GM23338 (cell line): Measurements from ENCODE around the gene CHN1. TPM values are rescaled to one million over a fixed set of nuclear protein-coding genes. Genes with fewer than 3 reads are reported as not detected.

Source experiments
- ATAC-seq: fragments of 200-7000 bp; cut with Tn5 transposase; 3 replicates; pipeline ENCODE4 v1.9.1; 2020
- DNase-seq: peaks from one replicate; pipeline ENCODE4 v3.0.0-alpha.2; 2015; ENCODE audit warnings: low spot score
- H2AFZ ChIP-seq: fragments of 200-600 bp; sonication (generic); 2 replicates; pipeline ENCODE4 v1.8.0; 2016; ENCODE audit warnings: antibody characterized with exemption, mild to moderate bottlenecking, moderate library complexity
- H3F3A ChIP-seq: fragments of 200-600 bp; sonication (generic); replicated peaks from 2 replicates; pipeline ENCODE4 v1.8.0; 2017; ENCODE audit warnings: antibody characterized with exemption, mixed run types, low read depth
- H3K27ac ChIP-seq: fragments of 200-600 bp; sonication (generic); 2 replicates; pipeline ENCODE4 v1.6.1; 2016; ENCODE audit warnings: low read depth
- H3K27me3 ChIP-seq: fragments of 200-600 bp; sonication (generic); 2 replicates; pipeline ENCODE4 v1.8.0; 2016; ENCODE audit warnings: mild to moderate bottlenecking, mixed run types, moderate library complexity; ENCODE audit not compliant: insufficient read depth
- H3K36me3 ChIP-seq: fragments of 200-600 bp; sonication (generic); 2 replicates; pipeline ENCODE4 v1.8.0; 2016; ENCODE audit warnings: mild to moderate bottlenecking; ENCODE audit not compliant: insufficient read depth
- H3K4me1 ChIP-seq: fragments of 200-600 bp; sonication (generic); 2 replicates; pipeline ENCODE4 v1.8.0; 2016; ENCODE audit warnings: mild to moderate bottlenecking, moderate library complexity; ENCODE audit not compliant: insufficient read depth
- H3K4me2 ChIP-seq: fragments of 200-600 bp; sonication (generic); 2 replicates; pipeline ENCODE4 v1.7.1; 2017; ENCODE audit warnings: mixed run types
- H3K4me3 ChIP-seq: fragments of 200-600 bp; sonication (generic); 2 replicates; pipeline ENCODE4 v1.6.1; 2016; ENCODE audit warnings: mixed run types
- H3K79me2 ChIP-seq: fragments of 200-600 bp; sonication (generic); replicated peaks from 2 replicates; pipeline ENCODE4 v1.8.0; 2017; ENCODE audit warnings: mild to moderate bottlenecking; ENCODE audit not compliant: insufficient read depth
- H3K9me2 ChIP-seq: fragments of 200-600 bp; sonication (generic); 2 replicates; pipeline ENCODE4 v1.8.0; 2017; ENCODE audit not compliant: insufficient read depth
- H4K20me1 ChIP-seq: fragments of 200-600 bp; sonication (generic); replicated peaks from 2 replicates; pipeline ENCODE4 v1.8.0; 2017; ENCODE audit warnings: mild to moderate bottlenecking; ENCODE audit not compliant: insufficient read depth
- H3K27ac Mint-ChIP-seq: 2 replicates; pipeline ENCODE4 v1.8.0; 2020; ENCODE audit warnings: inconsistent platforms, mild to moderate bottlenecking, moderate library complexity, mixed read lengths
- H3K27me3 Mint-ChIP-seq: 3 replicates; pipeline ENCODE4 v1.8.0; 2022; ENCODE audit warnings: low read depth, mild to moderate bottlenecking, moderate library complexity, mixed read lengths, inconsistent platforms; ENCODE audit not compliant: insufficient read depth, poor library complexity
- H3K36me3 Mint-ChIP-seq: 3 replicates; pipeline ENCODE4 v1.8.0; 2021; ENCODE audit warnings: low read depth, mild to moderate bottlenecking, inconsistent platforms, moderate library complexity, mixed read lengths
- H3K4me1 Mint-ChIP-seq: 3 replicates; pipeline ENCODE4 v1.8.0; 2020; ENCODE audit warnings: mild to moderate bottlenecking, inconsistent platforms, mixed read lengths
- H3K4me3 Mint-ChIP-seq: 3 replicates; pipeline ENCODE4 v1.8.0; 2021; ENCODE audit warnings: moderate library complexity, mild to moderate bottlenecking, inconsistent platforms, mixed read lengths
- H3K9me3 Mint-ChIP-seq: 3 replicates; pipeline ENCODE4 v1.8.0; 2020; ENCODE audit warnings: moderate library complexity, mild to moderate bottlenecking, inconsistent platforms, mixed read lengths
- CREB1 ChIP-seq: fragments of 250-450 bp; sonication (Bioruptor Pico); IDR thresholded peaks from 2 replicates; pipeline ENCODE4 v1.5.0; 2020; ENCODE audit warnings: low read depth, mild to moderate bottlenecking, moderate library complexity
- CTCF ChIP-seq, 2 experiments: fragments of 200-600 bp in 1 of 2; sonication (generic) in 1 of 2; conservative IDR thresholded peaks; 2 replicates each; pipeline versions ENCODE4 v1.5.1 to v1.6.1; 2016 to 2017; ENCODE audit warnings: antibody characterized with exemption in 2 of 2, low read depth in 2 of 2, mild to moderate bottlenecking in 2 of 2, moderate library complexity in 1 of 2
- EZH2 ChIP-seq: fragments of 200-600 bp; sonication (generic); IDR thresholded peaks from one replicate; pipeline ENCODE4 v1.8.0; 2017; ENCODE audit warnings: antibody characterized with exemption, mild to moderate bottlenecking, low read depth; ENCODE audit not compliant: unreplicated experiment
- EZH2phosphoT487 ChIP-seq: fragments of 200-600 bp; sonication (generic); IDR thresholded peaks from one replicate; pipeline ENCODE4 v1.8.1; 2018; ENCODE audit warnings: antibody characterized with exemption; ENCODE audit not compliant: unreplicated experiment
- JUNB ChIP-seq: IDR thresholded peaks from one replicate; pipeline ENCODE4 v1.6.1; 2016; ENCODE audit warnings: antibody characterized with exemption; ENCODE audit not compliant: unreplicated experiment
- NANOG ChIP-seq: IDR thresholded peaks from 2 replicates; pipeline ENCODE4 v1.6.1; 2016; ENCODE audit warnings: antibody characterized with exemption, borderline replicate concordance
- POLR2AphosphoS5 ChIP-seq: IDR thresholded peaks from 2 replicates; pipeline ENCODE4 v1.6.1; 2016; ENCODE audit warnings: antibody characterized with exemption, low read depth
- REST ChIP-seq: IDR thresholded peaks from one replicate; pipeline ENCODE4 v1.6.1; 2018; ENCODE audit warnings: antibody characterized with exemption; ENCODE audit not compliant: unreplicated experiment
- STAT1 ChIP-seq: IDR thresholded peaks from one replicate; pipeline ENCODE4 v1.6.1; 2016; ENCODE audit warnings: antibody characterized with exemption; ENCODE audit not compliant: unreplicated experiment
- ZNF114 ChIP-seq: fragments of 250-450 bp; sonication (Bioruptor Pico); IDR thresholded peaks from 2 replicates; pipeline ENCODE4 v1.5.0; 2020; ENCODE audit warnings: mild to moderate bottlenecking, moderate library complexity
- ZNF331 ChIP-seq: fragments of 250-450 bp; sonication (Bioruptor Pico); IDR thresholded peaks from 2 replicates; pipeline ENCODE4 v1.5.0; 2020; ENCODE audit warnings: low read depth, mild to moderate bottlenecking, moderate library complexity
- polyA plus RNA-seq: library from polyadenylated mRNA; unstranded; fragments of >200 nt; fragmentation: Nextera tagmentation; extraction: Ambion mirVana; gene quantifications from 2 replicates; pipeline ENCODE4 v1.2.1, GENCODE V29; 2016
- total RNA-seq: library from RNA; depleted of rRNA; stranded (reverse); fragments of >200 nt; shearing (Covaris generic); gene quantifications from 2 replicates; pipeline ENCODE4 v1.2.3, GENCODE V29; 2014
- TF ChIP-seq, protein P1 (sequence below): fragments of 250-450 bp; sonication (Bioruptor Pico); IDR thresholded peaks from 2 replicates; pipeline ENCODE4 v1.5.0; 2020; ENCODE audit warnings: mild to moderate bottlenecking, moderate library complexity
- TF ChIP-seq, protein P2 (sequence below): IDR thresholded peaks from 2 replicates; pipeline ENCODE4 v1.6.1; 2016; ENCODE audit warnings: antibody characterized with exemption

Gene CHN1
- total and polyA plus RNA-seq, 2 experiments from 2014 or later, result 28.1 to 36.5 TPM

GRCh38 chr2:174762464-174762863 is 242.7 kb downstream of the CHN1 start:
- no peak for DNase-seq
- no peak overlapping the region for H3K27ac ChIP-seq

More at GRCh38 chr2:174762464-174762863, 242.7 kb downstream of the CHN1 start:
- H3K36me3 Mint-ChIP-seq, result no peaks in the 10 kb centered on the region
- ATAC-seq, result no peak
- Histone ChIP-seq H3K4me3 (no peak overlapping the region), H3F3A (no peaks in the 10 kb centered on the region), H4K20me1 (no peaks in the 10 kb centered on the region), H3K4me2 (no peak overlapping the region), H2AFZ (no peak overlapping the region), H3K36me3 (no peaks in the 10 kb centered on the region), H3K79me2 (no peaks in the 10 kb centered on the region), H3K4me1 (peaks cover 10% of the 10 kb centered on the region; the same call in 1 of the 2 replicates), H3K27me3 (no peaks in the 10 kb centered on the region), H3K9me2 (peaks cover 3% of the 10 kb centered on the region; the same call in 1 of the 2 replicates)
- no peaks in the 10 kb centered on the region for H3K9me3 Mint-ChIP-seq
- no peak overlapping the region for H3K4me3 Mint-ChIP-seq
- H3K4me1 Mint-ChIP-seq, result peaks cover 12% of the 10 kb centered on the region; the same call in 2 of the 3 replicates
- no peak overlapping the region for H3K27ac Mint-ChIP-seq
- peaks cover 2% of the 10 kb centered on the region for H3K27me3 Mint-ChIP-seq
- no peak for TF ChIP-seq EZH2
- TF ChIP-seq CREB1 (CRISPR knock-in tag), result no peak
- TF ChIP-seq EZH2phosphoT487, result no peak
- TF ChIP-seq, protein P1, sequence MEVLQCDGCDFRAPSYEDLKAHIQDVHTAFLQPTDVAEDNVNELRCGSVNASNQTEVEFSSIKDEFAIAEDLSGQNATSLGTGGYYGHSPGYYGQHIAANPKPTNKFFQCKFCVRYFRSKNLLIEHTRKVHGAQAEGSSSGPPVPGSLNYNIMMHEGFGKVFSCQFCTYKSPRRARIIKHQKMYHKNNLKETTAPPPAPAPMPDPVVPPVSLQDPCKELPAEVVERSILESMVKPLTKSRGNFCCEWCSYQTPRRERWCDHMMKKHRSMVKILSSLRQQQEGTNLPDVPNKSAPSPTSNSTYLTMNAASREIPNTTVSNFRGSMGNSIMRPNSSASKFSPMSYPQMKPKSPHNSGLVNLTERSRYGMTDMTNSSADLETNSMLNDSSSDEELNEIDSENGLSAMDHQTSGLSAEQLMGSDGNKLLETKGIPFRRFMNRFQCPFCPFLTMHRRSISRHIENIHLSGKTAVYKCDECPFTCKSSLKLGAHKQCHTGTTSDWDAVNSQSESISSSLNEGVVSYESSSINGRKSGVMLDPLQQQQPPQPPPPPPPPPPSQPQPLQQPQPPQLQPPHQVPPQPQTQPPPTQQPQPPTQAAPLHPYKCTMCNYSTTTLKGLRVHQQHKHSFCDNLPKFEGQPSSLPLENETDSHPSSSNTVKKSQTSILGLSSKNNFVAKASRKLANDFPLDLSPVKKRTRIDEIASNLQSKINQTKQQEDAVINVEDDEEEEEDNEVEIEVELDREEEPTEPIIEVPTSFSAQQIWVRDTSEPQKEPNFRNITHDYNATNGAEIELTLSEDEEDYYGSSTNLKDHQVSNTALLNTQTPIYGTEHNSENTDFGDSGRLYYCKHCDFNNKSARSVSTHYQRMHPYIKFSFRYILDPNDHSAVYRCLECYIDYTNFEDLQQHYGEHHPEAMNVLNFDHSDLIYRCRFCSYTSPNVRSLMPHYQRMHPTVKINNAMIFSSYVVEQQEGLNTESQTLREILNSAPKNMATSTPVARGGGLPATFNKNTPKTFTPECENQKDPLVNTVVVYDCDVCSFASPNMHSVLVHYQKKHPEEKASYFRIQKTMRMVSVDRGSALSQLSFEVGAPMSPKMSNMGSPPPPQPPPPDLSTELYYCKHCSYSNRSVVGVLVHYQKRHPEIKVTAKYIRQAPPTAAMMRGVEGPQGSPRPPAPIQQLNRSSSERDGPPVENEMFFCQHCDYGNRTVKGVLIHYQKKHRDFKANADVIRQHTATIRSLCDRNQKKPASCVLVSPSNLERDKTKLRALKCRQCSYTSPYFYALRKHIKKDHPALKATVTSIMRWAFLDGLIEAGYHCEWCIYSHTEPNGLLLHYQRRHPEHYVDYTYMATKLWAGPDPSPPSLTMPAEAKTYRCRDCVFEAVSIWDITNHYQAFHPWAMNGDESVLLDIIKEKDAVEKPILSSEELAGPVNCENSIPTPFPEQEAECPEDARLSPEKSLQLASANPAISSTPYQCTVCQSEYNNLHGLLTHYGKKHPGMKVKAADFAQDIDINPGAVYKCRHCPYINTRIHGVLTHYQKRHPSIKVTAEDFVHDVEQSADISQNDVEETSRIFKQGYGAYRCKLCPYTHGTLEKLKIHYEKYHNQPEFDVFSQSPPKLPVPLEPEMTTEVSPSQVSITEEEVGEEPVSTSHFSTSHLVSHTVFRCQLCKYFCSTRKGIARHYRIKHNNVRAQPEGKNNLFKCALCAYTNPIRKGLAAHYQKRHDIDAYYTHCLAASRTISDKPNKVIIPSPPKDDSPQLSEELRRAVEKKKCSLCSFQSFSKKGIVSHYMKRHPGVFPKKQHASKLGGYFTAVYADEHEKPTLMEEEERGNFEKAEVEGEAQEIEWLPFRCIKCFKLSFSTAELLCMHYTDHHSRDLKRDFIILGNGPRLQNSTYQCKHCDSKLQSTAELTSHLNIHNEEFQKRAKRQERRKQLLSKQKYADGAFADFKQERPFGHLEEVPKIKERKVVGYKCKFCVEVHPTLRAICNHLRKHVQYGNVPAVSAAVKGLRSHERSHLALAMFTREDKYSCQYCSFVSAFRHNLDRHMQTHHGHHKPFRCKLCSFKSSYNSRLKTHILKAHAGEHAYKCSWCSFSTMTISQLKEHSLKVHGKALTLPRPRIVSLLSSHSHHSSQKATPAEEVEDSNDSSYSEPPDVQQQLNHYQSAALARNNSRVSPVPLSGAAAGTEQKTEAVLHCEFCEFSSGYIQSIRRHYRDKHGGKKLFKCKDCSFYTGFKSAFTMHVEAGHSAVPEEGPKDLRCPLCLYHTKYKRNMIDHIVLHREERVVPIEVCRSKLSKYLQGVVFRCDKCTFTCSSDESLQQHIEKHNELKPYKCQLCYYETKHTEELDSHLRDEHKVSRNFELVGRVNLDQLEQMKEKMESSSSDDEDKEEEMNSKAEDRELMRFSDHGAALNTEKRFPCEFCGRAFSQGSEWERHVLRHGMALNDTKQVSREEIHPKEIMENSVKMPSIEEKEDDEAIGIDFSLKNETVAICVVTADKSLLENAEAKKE (CRISPR knock-in tag), result no peak
- TF ChIP-seq JUNB, result no peak
- no peak for TF ChIP-seq ZNF331 (CRISPR knock-in tag)
- no peak for TF ChIP-seq STAT1
- no peak for TF ChIP-seq POLR2AphosphoS5
- TF ChIP-seq REST, result no peak
- no peak for TF ChIP-seq CTCF (conservative IDR thresholded peaks at IDR 0.05; ENCODE audit: low read depth in 2 of 2)
- no peak for TF ChIP-seq NANOG
- TF ChIP-seq, protein P2, sequence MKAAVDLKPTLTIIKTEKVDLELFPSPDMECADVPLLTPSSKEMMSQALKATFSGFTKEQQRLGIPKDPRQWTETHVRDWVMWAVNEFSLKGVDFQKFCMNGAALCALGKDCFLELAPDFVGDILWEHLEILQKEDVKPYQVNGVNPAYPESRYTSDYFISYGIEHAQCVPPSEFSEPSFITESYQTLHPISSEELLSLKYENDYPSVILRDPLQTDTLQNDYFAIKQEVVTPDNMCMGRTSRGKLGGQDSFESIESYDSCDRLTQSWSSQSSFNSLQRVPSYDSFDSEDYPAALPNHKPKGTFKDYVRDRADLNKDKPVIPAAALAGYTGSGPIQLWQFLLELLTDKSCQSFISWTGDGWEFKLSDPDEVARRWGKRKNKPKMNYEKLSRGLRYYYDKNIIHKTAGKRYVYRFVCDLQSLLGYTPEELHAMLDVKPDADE, result no peak
- TF ChIP-seq ZNF114 (CRISPR knock-in tag), result no peak
